ENCODE measurements around the gene IQCF2.

- TF ChIP-seq EP300 (IDR thresholded peaks at IDR 0.05) (no peak), CTCF (IDR thresholded peaks at IDR 0.05) (no peak), POLR2A (IDR thresholded peaks at IDR 0.05) (no peak)
These were observed 45.8 kb upstream of the IQCF2 start for GRCh38 chr3:51815614-51816013.
